Right renal pelvis (tissue), 4 donors: ENCODE measurements around the gene SAMD11. TPM values are rescaled to one million over a fixed set of nuclear protein-coding genes. Genes with fewer than 3 reads are reported as not detected.
"Not testable (repeated sequence)": the region's sequence is repeated elsewhere in the genome, so short reads cannot be mapped to it uniquely, and the experiment has no call there.

Experiments used
- DNase-seq, 4 donors: peaks; one replicate each; pipeline ENCODE4 v3.0.0-alpha.2; 2013; ENCODE audit warnings: low read depth in 4 of 4, low spot score in 3 of 4, missing footprints in 1 of 4
- polyA plus RNA-seq, 4 donors: library from polyadenylated mRNA; unstranded; fragments of 120-200 nt; gene quantifications; one replicate each; pipeline ENCODE4 v1.2.1, GENCODE V29; 2013; ENCODE audit not compliant: insufficient read length in 4 of 4

The SAMD11 gene
- polyA plus RNA-seq, 4 donors, result 54.0 to 86.3 (median 65.2) TPM

- no peak for DNase-seq
Observed at GRCh38 chr1:972726-973458, 49.2 kb downstream of the SAMD11 start.

DNA sequence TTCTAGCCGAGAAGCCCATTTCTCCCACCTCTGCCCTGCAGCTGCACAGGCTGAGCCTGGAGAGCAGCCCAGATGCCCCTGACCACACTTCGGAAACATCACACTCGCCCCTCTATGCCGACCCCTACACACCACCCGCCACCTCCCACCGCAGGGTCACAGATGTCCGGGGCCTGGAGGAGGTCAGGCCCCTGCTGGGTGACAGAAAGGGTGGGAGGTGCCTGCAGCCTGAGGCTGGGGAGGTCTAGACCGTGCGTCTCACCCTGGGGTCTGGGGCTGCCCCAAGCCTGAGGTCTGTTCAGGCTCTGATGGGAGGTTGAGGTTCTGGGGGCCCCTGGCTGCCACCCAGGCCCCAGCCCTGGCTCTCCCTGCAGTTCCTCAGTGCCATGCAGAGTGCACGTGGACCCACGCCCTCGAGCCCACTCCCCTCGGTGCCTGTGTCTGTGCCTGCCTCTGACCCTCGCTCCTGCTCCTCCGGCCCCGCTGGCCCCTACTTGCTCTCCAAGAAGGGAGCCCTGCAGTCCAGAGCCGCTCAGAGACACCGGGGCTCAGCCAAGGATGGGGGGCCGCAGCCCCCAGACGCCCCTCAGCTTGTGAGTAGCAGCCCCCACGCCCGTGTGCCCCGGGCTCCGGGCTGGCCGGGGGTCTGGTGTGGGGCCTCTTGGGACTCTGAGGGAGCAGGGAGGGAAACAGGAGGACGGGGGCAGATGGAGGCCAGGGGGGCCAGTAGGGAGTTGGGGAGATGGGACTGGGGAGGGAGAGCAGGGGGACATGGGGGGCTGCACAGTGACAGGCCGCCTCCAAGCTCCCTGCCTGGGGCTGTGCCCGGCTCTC is 50.0 kb downstream of the SAMD11 start:
- DNase-seq, result no peak

GRCh38 chr1:974293-974640 is 50.5 kb downstream of the SAMD11 start:
- no peak for DNase-seq

- DNase-seq, result no peak
Observed at GRCh38 chr1:974687-975328, 51.1 kb downstream of the SAMD11 start.

GRCh38 chr1:975365-975764 is 51.6 kb downstream of the SAMD11 start:
- no peak for DNase-seq

- DNase-seq, result peak in 1 of 4 donors; percentile 45
Observed at GRCh38 chr1:975896-976683, 52.4 kb downstream of the SAMD11 start.

DNA sequence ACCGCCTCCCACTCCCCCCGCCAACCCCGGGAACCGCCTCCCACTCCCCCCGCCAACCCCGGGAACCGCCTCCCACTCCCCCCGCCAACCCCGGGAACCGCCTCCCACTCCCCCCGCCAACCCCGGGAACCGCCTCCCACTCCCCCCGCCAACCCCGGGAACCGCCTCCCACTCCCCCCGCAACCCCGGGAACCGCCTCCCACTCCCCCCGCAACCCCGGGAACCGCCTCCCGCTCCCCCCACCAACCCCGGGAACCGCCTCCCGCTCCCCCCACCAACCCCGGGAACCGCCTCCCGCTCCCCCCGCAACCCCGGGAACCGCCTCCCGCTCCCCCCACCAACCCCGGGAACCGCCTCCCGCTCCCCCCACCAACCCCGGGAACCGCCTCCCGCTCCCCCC is 53.1 kb downstream of the SAMD11 start:
- DNase-seq, result not testable (repeated sequence)

DNA sequence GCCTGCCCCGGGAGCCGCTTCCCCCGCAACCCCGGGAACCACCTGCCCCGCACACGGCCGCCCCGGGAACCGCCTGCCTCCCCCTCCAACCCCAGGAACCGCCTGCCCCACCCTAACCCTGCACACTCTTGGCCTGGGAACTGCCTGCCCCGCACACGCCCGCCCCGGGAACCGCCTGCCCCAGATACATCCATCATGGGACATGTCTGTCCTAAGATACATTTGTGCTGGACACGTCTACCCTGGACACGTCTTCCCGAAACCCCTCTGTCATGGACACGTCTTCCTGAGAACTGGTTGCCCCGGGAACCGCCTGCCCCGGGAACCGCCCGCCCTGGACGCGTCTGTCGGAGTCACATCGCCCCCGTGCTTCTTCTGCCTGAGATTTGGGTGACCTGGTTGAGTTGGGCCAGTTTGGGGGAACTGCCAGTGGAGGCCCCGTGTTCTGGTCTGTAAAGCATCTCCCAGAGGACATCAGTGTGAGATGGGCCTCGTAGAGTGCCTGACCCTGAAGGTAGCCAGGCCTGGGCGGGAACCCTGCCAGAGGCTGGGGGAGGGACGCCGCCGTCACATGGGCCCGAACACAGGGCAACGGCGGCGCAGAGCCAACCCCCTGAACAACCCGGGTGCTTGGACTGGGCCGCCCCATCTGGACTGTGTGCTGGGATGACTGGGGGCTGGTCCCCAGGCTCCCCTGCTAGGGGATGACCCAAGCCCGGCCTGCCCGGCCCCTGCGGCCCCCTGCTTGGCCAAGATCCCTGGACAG is 54.5 kb downstream of the SAMD11 start:
- DNase-seq, result no peak

DNA sequence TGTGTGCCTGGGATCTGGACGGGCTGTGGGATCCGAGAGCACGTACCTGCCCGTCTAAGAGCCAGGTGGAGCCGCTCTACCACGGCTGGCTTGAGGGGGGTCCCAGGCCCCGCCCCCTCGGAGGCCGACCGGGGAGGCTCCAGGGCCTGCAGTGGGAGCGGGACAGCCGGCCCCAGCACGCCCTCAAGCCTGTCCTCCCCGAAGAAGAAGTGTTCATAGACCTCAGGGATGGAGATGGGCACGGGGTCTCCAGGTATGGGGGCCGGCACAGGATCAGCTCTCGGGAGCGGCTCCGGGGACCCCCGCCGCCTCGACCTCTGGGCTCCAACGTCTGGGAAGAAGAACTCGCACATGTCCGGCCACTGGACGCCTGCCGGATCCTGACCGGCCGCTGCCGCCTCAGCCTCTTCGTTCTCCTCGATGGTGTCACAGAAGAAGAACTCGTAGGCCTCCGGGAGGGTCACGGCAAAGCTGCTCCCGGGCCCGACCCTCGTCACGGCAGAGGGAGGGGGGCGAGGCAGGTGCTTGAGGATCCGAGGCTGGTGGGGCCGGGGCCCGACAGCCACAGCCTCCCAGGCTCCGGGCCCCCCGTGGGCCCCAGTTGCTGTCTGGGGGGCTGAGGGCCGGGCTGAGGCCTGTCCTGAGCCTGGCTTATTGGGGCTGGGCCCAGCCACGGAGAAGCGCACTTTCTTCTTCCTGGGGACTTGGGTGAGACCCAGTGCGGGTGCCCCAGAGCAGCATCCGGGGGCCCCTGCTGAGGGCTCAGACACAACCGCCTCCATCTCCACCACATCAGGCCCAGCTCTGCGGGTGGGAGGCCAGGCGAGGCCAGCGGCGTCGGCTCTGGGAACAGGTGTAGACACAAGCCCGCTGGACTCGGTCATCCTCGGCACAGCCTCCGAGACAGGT is 55.4 kb downstream of the SAMD11 start:
- no peak for DNase-seq

- DNase-seq, result no peak
Observed at GRCh38 chr1:979744-980072, 56.0 kb downstream of the SAMD11 start.

DNA sequence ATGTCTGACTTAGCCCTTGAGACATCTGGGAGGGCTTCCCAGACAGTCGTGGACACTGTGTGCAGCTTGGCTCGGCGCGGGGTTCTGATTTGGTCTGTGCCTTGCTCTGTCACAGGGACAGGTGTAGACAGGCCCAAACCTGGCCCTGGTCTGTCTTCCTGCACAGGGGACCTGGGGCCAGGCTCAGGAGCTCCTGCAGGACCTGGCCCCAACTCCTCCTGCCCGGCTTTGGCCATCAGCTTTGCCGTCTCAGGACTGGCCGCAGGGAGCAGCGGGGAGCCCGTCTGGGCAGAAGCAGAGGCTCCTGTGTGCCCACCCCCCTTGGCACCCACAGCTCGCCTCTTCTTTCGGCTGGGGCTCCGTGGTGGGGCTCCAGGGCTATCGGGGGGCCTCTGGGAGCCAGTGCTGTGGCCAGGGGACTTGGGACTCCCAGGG is 56.4 kb downstream of the SAMD11 start:
- no peak for DNase-seq

DNA sequence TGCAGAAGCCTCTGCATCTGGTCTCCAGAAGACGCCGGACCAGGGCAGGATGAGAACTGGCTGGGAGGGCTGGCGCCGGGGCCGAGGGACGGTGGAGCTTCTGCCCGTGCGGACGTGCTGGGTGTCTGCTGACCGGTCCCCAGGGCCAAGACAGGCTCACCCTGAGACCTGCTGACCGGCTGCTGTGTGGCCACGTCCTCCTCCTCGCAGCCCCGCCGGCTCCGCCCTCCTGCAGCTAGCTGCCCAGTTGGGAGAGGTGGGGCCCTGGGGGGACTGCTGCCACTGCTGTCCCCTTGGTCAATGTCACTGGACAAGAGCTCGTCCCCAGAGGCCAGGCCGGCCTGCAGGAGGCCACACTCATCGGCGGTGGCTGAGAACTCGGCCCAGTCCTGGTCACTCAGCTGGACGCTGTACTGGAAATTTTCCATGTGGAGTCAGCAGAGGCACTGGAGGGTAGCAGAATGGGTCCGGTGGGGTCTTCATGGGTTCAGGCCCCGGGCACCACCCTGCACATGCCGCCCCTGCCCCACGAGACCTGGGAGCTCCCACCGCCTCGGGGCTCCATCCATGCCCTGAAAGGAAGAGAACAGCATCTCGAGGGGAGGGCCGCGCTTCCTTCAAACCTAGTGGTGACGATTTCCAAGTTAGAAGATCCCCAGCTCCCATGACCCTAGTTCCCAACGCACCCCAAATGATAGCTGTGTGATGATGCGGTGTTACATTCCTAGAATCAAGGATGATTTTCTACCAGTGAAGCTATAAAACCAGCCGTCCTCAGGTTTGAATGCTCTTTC is 57.1 kb downstream of the SAMD11 start:
- no peak for DNase-seq

DNA sequence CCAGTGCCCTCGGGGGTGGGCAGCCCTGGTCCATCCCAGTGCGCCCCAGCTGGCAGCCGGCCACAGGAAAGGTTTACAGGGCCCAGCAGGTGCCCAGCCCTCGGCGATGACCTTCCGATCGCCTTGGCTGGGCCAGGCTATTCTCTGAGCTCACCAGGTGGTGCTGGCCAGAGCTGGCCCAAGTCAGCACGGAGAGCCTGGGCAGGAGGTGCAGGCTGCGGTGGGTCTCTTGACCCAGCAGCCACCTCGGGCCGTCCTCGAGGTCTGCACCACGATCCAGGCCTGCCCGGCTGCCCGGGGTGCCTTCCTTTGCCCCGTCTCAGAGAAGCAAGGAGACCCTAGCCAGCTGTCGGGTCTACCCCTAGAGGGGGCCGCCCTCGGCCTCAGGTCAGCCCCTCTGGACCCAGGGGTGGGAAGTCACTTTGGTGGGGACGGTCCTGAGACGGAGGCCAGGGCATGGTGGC is 57.8 kb downstream of the SAMD11 start:
- DNase-seq, result no peak

DNA sequence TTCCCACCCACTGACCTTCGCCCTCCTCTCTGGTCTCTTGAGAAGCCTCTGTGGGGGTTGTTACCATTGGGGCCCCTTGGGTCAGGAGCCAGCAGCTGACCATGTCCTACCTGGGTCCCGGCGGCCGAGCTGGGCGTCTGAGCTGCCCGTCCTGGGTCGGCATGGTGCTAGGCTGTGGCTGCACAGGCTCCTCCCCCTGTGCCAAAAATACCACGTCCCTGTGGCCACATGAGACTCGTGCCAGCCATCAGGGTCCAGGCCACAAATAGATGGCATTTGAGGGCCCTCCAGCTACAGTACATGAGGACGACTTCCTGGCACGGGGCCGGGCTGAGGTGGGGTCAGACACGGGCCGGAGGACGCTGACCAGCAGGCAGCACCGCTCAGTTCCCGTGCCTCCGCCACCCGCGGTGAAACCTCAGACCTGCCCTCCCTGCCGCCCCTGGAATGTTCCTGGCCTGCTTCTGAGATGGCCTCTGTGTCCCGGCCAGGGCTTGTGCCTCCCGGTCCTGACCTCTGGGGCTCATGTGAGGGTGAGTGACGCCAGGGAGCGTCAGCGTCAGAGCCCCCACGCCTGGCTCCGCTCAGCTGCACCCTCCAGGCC is 58.3 kb downstream of the SAMD11 start, which contains the start of gene PERM1:
TSS of gene PERM1 (minus strand) at position 139 of the 604 bp plus-strand sequence. CDS start 1,064 bp downstream, outside the sequence.
- DNase-seq, result no peak

DNA sequence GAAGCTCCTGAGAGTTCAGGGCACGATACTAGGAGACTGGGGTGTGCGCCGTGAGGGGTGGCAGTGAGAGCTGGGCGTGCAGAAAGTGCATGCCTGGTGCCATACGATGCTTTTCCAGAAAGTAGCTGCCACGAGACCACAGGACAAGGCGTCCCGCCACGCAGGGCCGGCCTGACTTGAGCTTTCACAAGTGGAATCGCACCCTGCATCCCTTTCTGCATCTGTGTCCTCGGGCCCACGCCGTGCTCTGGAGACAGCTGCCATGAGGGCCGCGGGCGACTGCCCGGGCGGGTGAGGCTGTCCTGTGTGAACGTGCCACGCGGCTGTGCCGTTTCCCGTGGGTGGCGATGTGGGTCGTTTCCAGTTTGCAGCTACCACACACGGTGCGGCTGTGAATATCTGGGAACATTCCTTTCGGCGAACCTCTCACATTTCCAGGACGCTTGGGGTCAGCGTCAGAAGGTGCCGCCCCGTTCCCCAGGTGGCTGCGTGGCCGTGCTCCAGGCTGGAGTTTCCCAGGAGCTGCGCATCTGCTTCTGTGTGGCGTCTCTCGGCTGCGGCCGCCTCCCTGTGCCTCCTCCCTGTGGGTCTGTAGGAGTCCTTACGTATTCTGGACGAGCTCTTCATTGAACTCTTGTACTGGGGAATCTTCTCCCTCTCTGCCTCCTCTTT is 59.2 kb downstream of the SAMD11 start:
- DNase-seq, result no peak

DNA sequence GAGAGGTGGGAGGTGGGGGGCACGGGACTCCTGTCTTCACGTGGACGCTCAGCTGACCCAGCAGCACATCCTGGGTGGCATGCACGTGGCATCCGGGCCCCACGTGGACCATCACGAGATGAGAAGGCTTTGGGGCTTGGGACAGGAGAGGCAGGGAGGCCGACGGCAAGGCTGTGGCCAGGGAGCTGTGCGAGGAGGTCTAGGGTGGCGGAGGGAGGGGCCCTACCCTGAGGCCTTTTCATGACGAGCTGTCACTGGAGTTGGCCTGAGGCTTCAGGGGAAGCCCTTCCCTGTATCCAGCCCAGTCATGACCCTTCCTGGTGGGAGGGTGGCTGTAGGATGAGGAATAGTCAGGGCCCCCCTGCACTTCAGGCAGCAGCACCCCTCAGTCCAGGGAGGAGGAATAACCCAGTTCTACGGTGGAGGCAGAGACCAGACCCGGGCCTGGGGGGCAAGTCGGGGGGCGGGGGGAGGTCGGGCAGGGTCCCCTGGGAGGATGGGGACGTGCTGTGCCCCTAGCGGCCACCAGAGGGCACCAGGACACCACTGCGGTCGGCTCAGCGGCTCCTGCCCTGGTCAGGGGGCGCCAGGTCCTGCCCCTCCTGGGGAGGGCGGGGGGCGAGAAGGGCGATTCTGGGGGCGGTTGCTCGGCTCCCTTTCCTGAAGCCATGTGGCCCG is 60.2 kb downstream of the SAMD11 start:
- no peak for DNase-seq

GRCh38 chr1:984476-984814 is 60.7 kb downstream of the SAMD11 start:
- DNase-seq, result no peak
